HepG2 (cell line): Measurements from ENCODE around the gene SPINK4. TPM values are rescaled to one million over a fixed set of nuclear protein-coding genes. Genes with fewer than 3 reads are reported as not detected.

Experiments
- ATAC-seq: fragments of 200-7000 bp; cut with Tn5 transposase; 3 replicates; pipeline ENCODE4 v1.9.1; 2020; ENCODE audit warnings: mild to moderate bottlenecking, moderate library complexity
- BruUV-seq: library from RNA; stranded (reverse); fragments of 400-500 nt; replicated peaks from 2 replicates; lab custom pipeline; 2021; lab: Mats Ljungman, UMichigan
- CTCF ChIA-PET: fragments of 300-600 bp; formaldehyde crosslinking; extraction: SDS; loops from one replicate; lab custom pipeline; 2021; ENCODE audit warnings: low total read pairs, inconsistent platforms, low intra/inter-chr PET ratio; lab: Yijun Ruan, JAX
- POLR2A ChIA-PET: fragments of 350-600 bp; sonication (Branson Sonifier 250); formaldehyde crosslinking; loops from one replicate; lab custom pipeline; 2020; ENCODE audit warnings: antibody characterized with exemption, inconsistent platforms; lab: Yijun Ruan, JAX
- DNase-seq: peaks from one replicate; pipeline ENCODE4 v3.0.0-alpha.2; 2015; ENCODE audit warnings: low spot score
- FAIRE-seq: peaks from 3 replicates; lab custom pipeline; 2011; peaks lifted over from hg19 to GRCh38; lab: Jason Lieb, UNC
- H2AFZ ChIP-seq: one replicate; pipeline ENCODE4 v1.6.1; 2011; ENCODE audit warnings: low read length, inconsistent platforms
- H3K27ac ChIP-seq: fragments of 300-600 bp; 3 replicates; pipeline ENCODE4 v1.8.0; 2011; ENCODE audit warnings: mixed run types, mild to moderate bottlenecking, mixed read lengths, low read length, inconsistent platforms; ENCODE audit not compliant: insufficient read depth; ENCODE audit errors: extremely low read length
- H3K27me3 ChIP-seq, 2 experiments: fragments of 200-600 bp in 1 of 2; 2 replicates in 1 of 2; 3 replicates in 1 of 2; pipeline versions ENCODE4 v1.6.0 to v1.8.0; 2011; ENCODE audit warnings: low read length in 2 of 2, mild to moderate bottlenecking in 2 of 2, moderate library complexity in 2 of 2, inconsistent platforms in 1 of 2; ENCODE audit not compliant: insufficient read depth in 2 of 2, control insufficient read depth in 1 of 2
- H3K36me3 ChIP-seq, 2 experiments: fragments of 200-600 bp in 1 of 2; replicated peaks in 1 of 2; 2 replicates in 1 of 2; 3 replicates in 1 of 2; pipeline versions ENCODE4 v1.5.1 to v1.8.0; 2011; ENCODE audit warnings: low read length in 2 of 2, inconsistent platforms in 1 of 2; ENCODE audit not compliant: insufficient read depth in 2 of 2, control insufficient read depth in 1 of 2
- H3K4me1 ChIP-seq: 2 replicates; pipeline ENCODE4 v1.5.1; 2012; ENCODE audit warnings: low read length, inconsistent platforms; ENCODE audit not compliant: insufficient read depth
- H3K4me2 ChIP-seq: 2 replicates; pipeline ENCODE4 v1.6.0; 2011; ENCODE audit warnings: low read depth, low read length, inconsistent platforms
- H3K4me3 ChIP-seq, 3 experiments: fragments of 200-600 bp in 1 of 3; sonication (generic), shearing (Covaris generic) in 1 of 3; replicated peaks in 1 of 3; 2 replicates each; pipeline ENCODE4 v1.5.1; 2011 to 2016; ENCODE audit warnings: low read length in 3 of 3, inconsistent platforms in 2 of 3, low read depth in 2 of 3, mild to moderate bottlenecking in 2 of 3, control low read depth in 1 of 3, mixed read lengths in 1 of 3; ENCODE audit not compliant: insufficient read depth in 1 of 3
- H3K79me2 ChIP-seq: one replicate; pipeline ENCODE4 v1.6.1; 2011; ENCODE audit warnings: low read length, inconsistent platforms; ENCODE audit not compliant: insufficient read depth
- H3K9ac ChIP-seq: 2 replicates; pipeline ENCODE4 v1.6.0; 2011; ENCODE audit warnings: mild to moderate bottlenecking, low read depth, low read length, inconsistent platforms; ENCODE audit not compliant: insufficient read depth
- H3K9me3 ChIP-seq: 2 replicates; pipeline ENCODE4 v1.5.1; 2012; ENCODE audit warnings: mild to moderate bottlenecking, low read length
- H4K20me1 ChIP-seq: 2 replicates; pipeline ENCODE4 v1.6.0; 2011; ENCODE audit warnings: inconsistent platforms, mild to moderate bottlenecking, low read length, moderate library complexity; ENCODE audit not compliant: insufficient read depth
- DNMT1 ChIP-seq: sonication (generic); formaldehyde crosslinking; IDR thresholded peaks from 2 replicates; pipeline ENCODE4 v1.5.1; 2020; ENCODE audit warnings: mild to moderate bottlenecking, missing genetic modification reagents
- RBFOX2 ChIP-seq: fragments of 200-400 bp; formaldehyde crosslinking; IDR thresholded peaks from 2 replicates; pipeline ENCODE4 v1.6.1; 2017; ENCODE audit warnings: low read depth, mild to moderate bottlenecking, low read length
- ZNF230 ChIP-seq: sonication (generic); formaldehyde crosslinking; IDR thresholded peaks from 2 replicates; pipeline ENCODE4 v1.4.0; 2020; ENCODE audit warnings: mild to moderate bottlenecking, missing genetic modification reagents
- WGBS: methylation state at CpG from one replicate; pipeline ENCODE4 v1.1.6; 2017; ENCODE audit warnings: low lambda C conversion rate; 5-methylcytosine and 5-hydroxymethylcytosine counted together
- in situ Hi-C: cut with HindIII; loops from 2 replicates; pipeline ENCODE4 v1.10.0; 2017; ENCODE audit warnings: low pct_unique_long_range_greater_than_20kb; ENCODE audit not compliant: extremely low pct_ligation_motif_present
- intact Hi-C: fragments of 100-400 bp; cut with micrococcal nuclease; formaldehyde crosslinking; loops from one replicate; pipeline ENCODE4 v1.10.0; 2022; ENCODE audit not compliant: unreplicated experiment
- polyA plus RNA-seq, 8 experiments: library from polyadenylated mRNA; depleted of rRNA in 3 of 8; stranded (reverse) in 7 of 8; unstranded in 1 of 8; fragments of >200 nt; fragmentation: Illumina TruSeq in 4 of 8; extraction: Trizol in 4 of 8; gene quantifications; 2 replicates each; pipeline versions ENCODE4 v1.2.1 to v1.2.3, GENCODE V29; 2011 to 2016; ENCODE audit warnings: low read depth in 4 of 8, missing spikeins in 1 of 8, mixed read lengths in 1 of 8; ENCODE audit not compliant: insufficient read depth in 1 of 8
- total RNA-seq, 5 experiments: library from RNA; depleted of rRNA; stranded (reverse); fragments of >200 nt; fragmentation: Illumina TruSeq; extraction: Trizol; gene quantifications; 2 replicates each; pipeline ENCODE4 v1.2.3, GENCODE V29; 2016; ENCODE audit warnings: low read depth in 1 of 5

SPINK4 gene
- total and polyA plus RNA-seq, 2 of the 13 experiments (the other 11 are each of a cell fraction or from before 2014, with no cell fraction given), result 0.53 to 3.4 TPM

DNA sequence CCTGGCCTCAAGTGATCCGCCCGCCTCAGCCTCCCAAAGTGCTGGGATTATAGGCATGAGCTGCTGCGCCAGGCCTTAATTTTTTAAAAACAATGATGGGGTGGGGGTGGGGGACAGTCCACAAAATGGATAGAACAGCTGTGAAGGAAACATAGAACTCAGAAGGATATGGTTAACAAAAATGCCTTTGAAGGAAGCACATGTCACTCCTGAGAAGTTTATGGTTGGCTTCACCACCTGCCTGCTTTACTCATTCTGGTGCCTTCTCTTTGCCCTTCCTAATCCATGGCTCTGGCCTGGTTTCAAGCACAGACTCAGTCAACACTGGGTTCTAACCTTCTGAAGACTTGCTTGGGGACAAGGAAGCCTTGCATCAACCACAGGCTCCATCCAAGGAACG lies 14.2 kb downstream of the SPINK4 start:
- CTCF ChIA-PET, result no interaction called here
- in situ Hi-C loops, result no loop called here
- H3K36me3 ChIP-seq, result peaks cover 28 to 67% of the 10 kb centered on the region in 2 experiments

DNA sequence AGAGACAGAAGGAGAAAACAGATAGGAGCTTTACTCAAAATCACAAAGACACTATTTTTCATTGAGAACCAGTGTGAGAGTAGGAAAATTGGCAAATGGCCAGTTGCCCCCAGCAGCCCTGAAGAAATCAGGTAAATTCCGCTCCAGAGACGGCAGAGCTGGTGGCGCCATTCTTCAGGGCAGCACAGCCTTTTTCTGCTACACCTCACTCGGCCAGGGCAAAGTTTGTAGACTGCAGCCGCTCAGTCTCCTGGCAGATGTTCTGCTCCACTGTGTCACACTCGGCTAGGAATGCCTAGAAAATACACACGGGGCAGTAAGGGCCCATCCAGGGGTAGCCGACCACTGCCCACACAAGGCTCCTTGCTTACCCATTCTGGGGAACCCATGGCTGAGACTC lies 15.0 kb downstream of the SPINK4 start:
- ATAC-seq (no peak), FAIRE-seq (no peak), DNase-seq (no peak)
- TF ChIP-seq RBFOX2 (peak; percentile 21; the same call in 1 of the 2 replicates), DNMT1 (CRISPR knock-in tag) (no peak)
- Histone ChIP-seq H4K20me1 (no peaks in the 10 kb centered on the region; the same call in 1 of the 2 replicates), H3K4me3 (no peak overlapping the region), H3K9ac (no peak overlapping the region), H3K79me2 (no peaks in the 10 kb centered on the region), H3K36me3 (peaks cover 35 to 71% of the 10 kb centered on the region in 2 experiments), H3K4me2 (no peak overlapping the region), H3K27ac (no peak overlapping the region), H3K4me1 (no peaks in the 10 kb centered on the region), H2AFZ (no peak overlapping the region), H3K9me3 (no peaks in the 10 kb centered on the region), H3K27me3 (no peaks in the 10 kb centered on the region)
- intact Hi-C loops, result no loop called here
- WGBS, result 93% methylated on average over 7 of the region's 8 CpGs
- POLR2A ChIA-PET, result no interaction called here
- BruUV-seq, result no TSS peak
- CTCF ChIA-PET, result no interaction called here
- in situ Hi-C loops, result no loop called here

More for the DNA sequence above, 14.2 kb downstream of the SPINK4 start:
- H3K9me3 ChIP-seq, result no peaks in the 10 kb centered on the region
- POLR2A ChIA-PET, result interaction anchor here (1.1 kb wide), 1 partner anchor 10 kb away, joined by 3 read pairs; no protein-coding TSS in a partner anchor
- intact Hi-C loops, result no loop called here
- ATAC-seq (no peak), DNase-seq (no peak), FAIRE-seq (no peak)
- no peak for TF ChIP-seq ZNF230 (CRISPR knock-in tag)
- H3K79me2 ChIP-seq, result no peaks in the 10 kb centered on the region
- H2AFZ ChIP-seq, result no peak overlapping the region
- no peaks in the 10 kb centered on the region for H3K27me3 ChIP-seq
- H3K9ac ChIP-seq, result no peak overlapping the region
- 94% methylated on average over 4 of the region's 4 CpGs for WGBS
- H4K20me1 ChIP-seq, result no peaks in the 10 kb centered on the region; the same call in 1 of the 2 replicates
- BruUV-seq, result no TSS peak
- H3K27ac ChIP-seq, result no peak overlapping the region
- no peaks in the 10 kb centered on the region for H3K4me1 ChIP-seq
- H3K4me2 ChIP-seq, result no peak overlapping the region
- no peak overlapping the region for H3K4me3 ChIP-seq
